ENCODE measurements around the gene C2orf68.

The C2orf68 gene

DNA sequence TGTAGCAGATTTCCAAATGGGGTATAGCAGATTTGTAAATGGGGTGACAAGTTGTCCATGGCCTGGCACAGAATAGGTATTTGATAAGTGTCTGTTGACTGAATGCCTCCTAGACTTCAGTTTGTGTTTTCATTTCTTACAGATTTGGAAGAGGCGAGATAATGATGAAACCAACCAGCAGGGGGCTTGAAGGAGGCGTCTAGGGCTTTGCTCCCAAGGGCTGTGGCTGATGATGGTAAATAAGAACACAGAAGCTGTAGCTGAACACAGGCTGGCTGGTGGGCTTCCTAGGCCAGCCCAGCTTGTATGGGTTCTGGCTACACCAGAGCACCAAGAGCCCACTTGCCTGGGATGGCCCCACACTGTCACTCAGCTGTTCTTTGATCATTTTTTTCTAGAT is 36.8 kb upstream of the C2orf68 start:
- peak in 1 of 2 experiments; percentile 25 for DNase-seq (ENCODE audit: low read depth in 1 of 2, low spot score in 1 of 2)
- Histone ChIP-seq H3K4me3 (replicated peaks; ENCODE audit: insufficient read depth, low read length) (no peak overlapping the region), H3K27me3 (ENCODE audit: insufficient read depth, poor library complexity, severe bottlenecking) (no peaks in the 10 kb centered on the region), H3K27ac (replicated peaks) (0 out of 2 replicates have a peak overlapping the region, but pooled peaks have one; percentile 25)
- TF ChIP-seq CTCF (IDR thresholded peaks at IDR 0.05; ENCODE audit: insufficient read depth, low read length) (no peak), SPI1 (IDR thresholded peaks at IDR 0.05; ENCODE audit: borderline replicate concordance, low read depth) (no peak)
- TF ChIP-seq, protein P1, sequence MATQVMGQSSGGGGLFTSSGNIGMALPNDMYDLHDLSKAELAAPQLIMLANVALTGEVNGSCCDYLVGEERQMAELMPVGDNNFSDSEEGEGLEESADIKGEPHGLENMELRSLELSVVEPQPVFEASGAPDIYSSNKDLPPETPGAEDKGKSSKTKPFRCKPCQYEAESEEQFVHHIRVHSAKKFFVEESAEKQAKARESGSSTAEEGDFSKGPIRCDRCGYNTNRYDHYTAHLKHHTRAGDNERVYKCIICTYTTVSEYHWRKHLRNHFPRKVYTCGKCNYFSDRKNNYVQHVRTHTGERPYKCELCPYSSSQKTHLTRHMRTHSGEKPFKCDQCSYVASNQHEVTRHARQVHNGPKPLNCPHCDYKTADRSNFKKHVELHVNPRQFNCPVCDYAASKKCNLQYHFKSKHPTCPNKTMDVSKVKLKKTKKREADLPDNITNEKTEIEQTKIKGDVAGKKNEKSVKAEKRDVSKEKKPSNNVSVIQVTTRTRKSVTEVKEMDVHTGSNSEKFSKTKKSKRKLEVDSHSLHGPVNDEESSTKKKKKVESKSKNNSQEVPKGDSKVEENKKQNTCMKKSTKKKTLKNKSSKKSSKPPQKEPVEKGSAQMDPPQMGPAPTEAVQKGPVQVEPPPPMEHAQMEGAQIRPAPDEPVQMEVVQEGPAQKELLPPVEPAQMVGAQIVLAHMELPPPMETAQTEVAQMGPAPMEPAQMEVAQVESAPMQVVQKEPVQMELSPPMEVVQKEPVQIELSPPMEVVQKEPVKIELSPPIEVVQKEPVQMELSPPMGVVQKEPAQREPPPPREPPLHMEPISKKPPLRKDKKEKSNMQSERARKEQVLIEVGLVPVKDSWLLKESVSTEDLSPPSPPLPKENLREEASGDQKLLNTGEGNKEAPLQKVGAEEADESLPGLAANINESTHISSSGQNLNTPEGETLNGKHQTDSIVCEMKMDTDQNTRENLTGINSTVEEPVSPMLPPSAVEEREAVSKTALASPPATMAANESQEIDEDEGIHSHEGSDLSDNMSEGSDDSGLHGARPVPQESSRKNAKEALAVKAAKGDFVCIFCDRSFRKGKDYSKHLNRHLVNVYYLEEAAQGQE (IDR thresholded peaks at IDR 0.05; ENCODE audit: insufficient replicate concordance, low read depth): no peak

DNA sequence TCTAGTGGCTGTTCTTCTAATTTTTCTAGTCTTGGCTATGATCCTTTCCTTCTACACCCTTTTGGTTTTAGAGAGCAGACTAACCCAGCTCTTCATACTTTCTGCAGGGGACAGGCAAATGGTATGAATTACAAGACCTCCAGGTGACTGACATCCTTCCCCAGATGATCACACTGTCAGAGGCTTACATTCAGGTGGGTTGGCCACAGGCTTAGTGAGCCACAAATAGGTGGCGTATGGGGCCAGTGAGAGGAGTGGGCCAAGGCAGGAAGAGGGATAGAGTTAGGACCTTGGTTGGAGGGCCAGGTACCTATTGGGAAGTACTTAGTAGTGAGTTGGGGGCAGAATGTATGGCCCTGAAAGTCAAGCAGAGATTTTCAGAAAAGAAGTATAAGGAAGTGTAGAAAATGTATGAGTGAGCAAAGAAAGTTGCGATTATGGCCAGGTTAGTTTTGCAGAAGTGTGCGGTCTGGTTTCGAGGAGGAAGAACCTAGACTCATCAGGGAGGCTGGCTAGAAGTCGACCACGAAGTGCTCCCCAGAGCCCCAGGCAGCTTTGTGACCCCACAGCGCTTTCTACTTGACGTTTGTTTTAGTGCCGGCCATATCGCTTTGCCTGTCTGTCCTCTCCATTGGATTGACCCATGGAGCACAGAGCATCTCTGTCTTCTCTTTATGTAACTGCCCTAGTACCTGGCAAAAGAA is 36.1 kb upstream of the C2orf68 start:
- TF ChIP-seq GABPA (IDR thresholded peaks at IDR 0.05; ENCODE audit: low read depth) (no peak), POLR2AphosphoS5 (IDR thresholded peaks at IDR 0.05; ENCODE audit: low read depth) (0 out of 2 replicates have a peak, but pooled peaks have one; percentile 31), SPI1 (IDR thresholded peaks at IDR 0.05; ENCODE audit: borderline replicate concordance, low read depth) (peak; percentile 84)
- H3K27ac ChIP-seq (replicated peaks): 0 out of 2 replicates have a peak overlapping the region, but pooled peaks have one; percentile 25

GRCh38 chr2:85646166-85646565 is 34.3 kb upstream of the C2orf68 start:
- TF ChIP-seq GABPA (IDR thresholded peaks at IDR 0.05; ENCODE audit: low read depth): no peak
- TF ChIP-seq POLR2AphosphoS5 (IDR thresholded peaks at IDR 0.05; ENCODE audit: low read depth): no peak
- TF ChIP-seq, protein P1 (IDR thresholded peaks at IDR 0.05; ENCODE audit: insufficient replicate concordance, low read depth): no peak
- no peak for TF ChIP-seq CTCF (IDR thresholded peaks at IDR 0.05; ENCODE audit: insufficient read depth, low read length)
- TF ChIP-seq SPI1 (IDR thresholded peaks at IDR 0.05; ENCODE audit: borderline replicate concordance, low read depth): no peak

More for the DNA sequence above, 36.1 kb upstream of the C2orf68 start:
- no peaks in the 10 kb centered on the region for H3K27me3 ChIP-seq (ENCODE audit: insufficient read depth, poor library complexity, severe bottlenecking)
- DNase-seq (ENCODE audit: low read depth in 1 of 2, low spot score in 1 of 2): peak in 1 of 2 experiments; percentile 56
- H3K4me3 ChIP-seq (replicated peaks; ENCODE audit: insufficient read depth, low read length): no peak overlapping the region

DNA sequence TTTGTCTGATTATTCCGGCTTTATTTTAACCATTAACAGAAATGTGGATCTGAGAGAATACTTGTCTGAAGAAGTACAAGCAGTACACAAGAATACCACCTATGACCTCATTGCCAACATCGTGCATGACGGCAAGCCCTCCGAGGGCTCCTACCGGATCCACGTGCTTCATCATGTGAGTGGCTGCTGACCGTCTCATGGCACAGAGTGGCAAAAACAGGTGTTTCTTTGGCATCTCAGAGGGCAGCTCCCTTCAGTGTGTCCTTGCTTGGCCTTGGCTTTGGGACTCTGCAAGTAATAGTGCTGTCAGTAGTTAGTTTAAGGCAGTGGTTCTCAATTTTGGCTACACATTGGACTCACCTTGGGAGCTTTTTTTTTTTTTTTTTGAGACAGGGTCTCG is 33.0 kb upstream of the C2orf68 start:
- H3K27ac ChIP-seq (replicated peaks): no peak overlapping the region
- TF ChIP-seq GABPA (IDR thresholded peaks at IDR 0.05; ENCODE audit: low read depth) (no peak), CTCF (IDR thresholded peaks at IDR 0.05; ENCODE audit: insufficient read depth, low read length) (no peak), SPI1 (IDR thresholded peaks at IDR 0.05; ENCODE audit: borderline replicate concordance, low read depth) (no peak)
- TF ChIP-seq, protein P1 (IDR thresholded peaks at IDR 0.05; ENCODE audit: insufficient replicate concordance, low read depth): no peak

More at GRCh38 chr2:85646166-85646565, 34.3 kb upstream of the C2orf68 start:
- H3K27me3 ChIP-seq (ENCODE audit: insufficient read depth, poor library complexity, severe bottlenecking): no peaks in the 10 kb centered on the region
- DNase-seq (ENCODE audit: low read depth in 1 of 2, low spot score in 1 of 2): no peak
- H3K4me3 ChIP-seq (replicated peaks; ENCODE audit: insufficient read depth, low read length): no peak overlapping the region
- H3K27ac ChIP-seq (replicated peaks): no peak overlapping the region

More for the DNA sequence above, 33.0 kb upstream of the C2orf68 start:
- DNase-seq (ENCODE audit: low read depth in 1 of 2, low spot score in 1 of 2): no peak
- no peak overlapping the region for H3K4me3 ChIP-seq (replicated peaks; ENCODE audit: insufficient read depth, low read length)
- no peaks in the 10 kb centered on the region for H3K27me3 ChIP-seq (ENCODE audit: insufficient read depth, poor library complexity, severe bottlenecking)

All from HL-60 (cell line).